ENCODE measurements around the gene SPATS2L. TPM values are rescaled to one million over a fixed set of nuclear protein-coding genes. Genes with fewer than 3 reads are reported as not detected.

Gene SPATS2L
- total and polyA plus RNA-seq, 2 experiments from 2014 or later, result 159 to 202 TPM

DNA sequence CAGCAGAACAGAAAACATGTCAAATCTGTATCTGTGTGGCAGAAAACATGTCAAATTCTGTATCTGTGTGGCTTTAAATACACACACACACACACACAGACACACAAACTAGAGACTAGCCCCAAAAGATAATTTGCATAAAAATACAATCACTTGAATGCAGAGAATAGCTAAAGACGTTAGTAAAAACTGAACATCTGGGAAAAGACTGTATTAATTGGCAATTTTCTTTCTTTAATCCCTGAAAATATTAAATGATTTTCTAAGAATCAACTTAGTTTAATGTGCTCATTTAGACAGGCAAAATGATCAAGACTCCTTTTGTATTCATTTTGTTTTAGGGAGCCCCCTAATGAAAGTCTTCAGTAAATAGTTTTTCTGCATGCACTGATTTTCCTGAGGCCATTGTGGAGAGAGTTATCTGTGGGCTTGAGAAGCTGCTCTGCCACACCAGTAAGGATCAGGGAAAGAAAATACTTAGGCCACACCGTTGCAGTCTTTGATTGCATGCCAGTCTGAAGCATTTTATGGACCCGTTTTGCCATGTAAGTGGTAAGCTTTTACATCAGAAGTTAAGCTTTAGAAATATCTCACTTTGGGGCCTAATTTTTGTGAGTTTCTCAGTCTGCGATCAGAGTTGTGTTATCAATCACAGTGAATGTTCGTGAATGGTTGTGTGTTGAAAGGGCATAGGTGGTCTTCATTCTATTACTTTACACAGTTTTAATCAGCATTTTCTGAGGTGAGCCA, 2.2 kb downstream of the SPATS2L start:
- H3K4me1 ChIP-seq (ENCODE audit: insufficient read depth), result peaks cover 32% of the 10 kb centered on the region
- no peaks in the 10 kb centered on the region for H3K27me3 ChIP-seq
- H2AFZ ChIP-seq, result no peak overlapping the region
- peak overlapping the region; percentile 72 for H3K4me3 ChIP-seq
- peak; percentile 33 for DNase-seq (ENCODE audit: low spot score)
- WGBS (ENCODE audit: low lambda C conversion rate, missing lambda C conversion rate), result 34% methylated on average over 5 of the region's 5 CpGs
- H3K36me3 ChIP-seq (replicated peaks; ENCODE audit: insufficient read depth, low read depth), result no peaks in the 10 kb centered on the region
- H3K4me2 ChIP-seq, result peak overlapping the region; percentile 81
- TF ChIP-seq EZH2 (IDR thresholded peaks at IDR 0.05; ENCODE audit: borderline replicate concordance), result no peak
- no peak for TF ChIP-seq EZH2phosphoT487 (IDR thresholded peaks at IDR 0.05; ENCODE audit: low read depth, severe bottlenecking, unreplicated experiment)
- TF ChIP-seq, protein P1, sequence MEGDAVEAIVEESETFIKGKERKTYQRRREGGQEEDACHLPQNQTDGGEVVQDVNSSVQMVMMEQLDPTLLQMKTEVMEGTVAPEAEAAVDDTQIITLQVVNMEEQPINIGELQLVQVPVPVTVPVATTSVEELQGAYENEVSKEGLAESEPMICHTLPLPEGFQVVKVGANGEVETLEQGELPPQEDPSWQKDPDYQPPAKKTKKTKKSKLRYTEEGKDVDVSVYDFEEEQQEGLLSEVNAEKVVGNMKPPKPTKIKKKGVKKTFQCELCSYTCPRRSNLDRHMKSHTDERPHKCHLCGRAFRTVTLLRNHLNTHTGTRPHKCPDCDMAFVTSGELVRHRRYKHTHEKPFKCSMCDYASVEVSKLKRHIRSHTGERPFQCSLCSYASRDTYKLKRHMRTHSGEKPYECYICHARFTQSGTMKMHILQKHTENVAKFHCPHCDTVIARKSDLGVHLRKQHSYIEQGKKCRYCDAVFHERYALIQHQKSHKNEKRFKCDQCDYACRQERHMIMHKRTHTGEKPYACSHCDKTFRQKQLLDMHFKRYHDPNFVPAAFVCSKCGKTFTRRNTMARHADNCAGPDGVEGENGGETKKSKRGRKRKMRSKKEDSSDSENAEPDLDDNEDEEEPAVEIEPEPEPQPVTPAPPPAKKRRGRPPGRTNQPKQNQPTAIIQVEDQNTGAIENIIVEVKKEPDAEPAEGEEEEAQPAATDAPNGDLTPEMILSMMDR (IDR thresholded peaks at IDR 0.05; ENCODE audit: poor library complexity), result peak; percentile 31
- H3K9me3 ChIP-seq (ENCODE audit: low read depth), result no peaks in the 10 kb centered on the region
- peaks cover 49% of the 10 kb centered on the region for H4K20me1 ChIP-seq (ENCODE audit: insufficient read depth, poor library complexity, severe bottlenecking)
- peak overlapping the region; percentile 97 for H3K27ac ChIP-seq
- peaks cover 76% of the 10 kb centered on the region for H3K79me2 ChIP-seq
- no peaks in the 10 kb centered on the region for H3K9me2 ChIP-seq (replicated peaks; ENCODE audit: insufficient read depth)

DNA sequence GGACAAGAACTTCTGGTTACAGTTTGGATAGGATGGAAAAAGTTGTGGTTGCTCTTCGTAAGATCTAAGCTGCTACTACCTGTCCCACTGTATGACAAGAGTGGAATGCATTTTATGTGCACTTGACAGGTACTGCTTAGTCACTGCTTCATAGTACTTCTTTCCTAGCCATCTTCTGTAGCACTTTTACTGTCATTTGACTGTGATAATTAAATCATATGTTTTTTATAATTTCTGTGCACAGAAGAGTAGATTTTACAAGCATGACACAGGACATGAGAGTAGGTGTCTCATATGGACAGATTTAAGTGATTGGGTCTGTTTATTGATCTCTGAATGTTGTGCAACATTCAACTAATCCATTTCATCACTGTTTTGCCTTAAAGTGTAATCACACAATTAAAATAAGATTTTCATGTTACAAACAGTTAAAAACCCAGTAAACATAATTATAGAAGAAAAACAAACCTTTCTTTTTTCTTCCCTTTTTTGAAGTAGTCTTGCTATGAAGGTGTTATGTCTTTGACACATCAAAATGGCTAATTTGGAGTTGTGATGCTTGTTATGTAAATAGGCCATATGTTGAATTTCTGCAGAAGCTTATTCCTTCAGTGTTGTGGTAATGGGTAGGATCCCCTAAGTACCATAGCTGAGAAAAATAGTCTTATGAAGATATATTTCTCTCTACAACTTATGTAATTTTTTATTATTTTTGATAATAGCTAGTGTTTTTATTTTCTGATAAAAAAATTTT, 3.0 kb downstream of the SPATS2L start:
- WGBS (ENCODE audit: low lambda C conversion rate, missing lambda C conversion rate), result 59% methylated on average over 1 of the region's 1 CpG
- Histone ChIP-seq H2AFZ (no peak overlapping the region), H3K36me3 (replicated peaks; ENCODE audit: insufficient read depth, low read depth) (no peaks in the 10 kb centered on the region), H3K4me2 (peak overlapping the region; percentile 81), H3K9me2 (replicated peaks; ENCODE audit: insufficient read depth) (no peaks in the 10 kb centered on the region), H3K9me3 (ENCODE audit: low read depth) (no peaks in the 10 kb centered on the region), H4K20me1 (ENCODE audit: insufficient read depth, poor library complexity, severe bottlenecking) (peaks cover 56% of the 10 kb centered on the region), H3K4me1 (ENCODE audit: insufficient read depth) (peaks cover 31% of the 10 kb centered on the region), H3K27me3 (no peaks in the 10 kb centered on the region), H3K79me2 (peaks cover 84% of the 10 kb centered on the region), H3K4me3 (peak overlapping the region; percentile 72), H3K27ac (peak overlapping the region; percentile 97)
- no peak for DNase-seq (ENCODE audit: low spot score)
- TF ChIP-seq EZH2phosphoT487 (IDR thresholded peaks at IDR 0.05; ENCODE audit: low read depth, severe bottlenecking, unreplicated experiment) (no peak), EZH2 (IDR thresholded peaks at IDR 0.05; ENCODE audit: borderline replicate concordance) (no peak)
- TF ChIP-seq, protein P1 (IDR thresholded peaks at IDR 0.05; ENCODE audit: poor library complexity), result no peak

DNA sequence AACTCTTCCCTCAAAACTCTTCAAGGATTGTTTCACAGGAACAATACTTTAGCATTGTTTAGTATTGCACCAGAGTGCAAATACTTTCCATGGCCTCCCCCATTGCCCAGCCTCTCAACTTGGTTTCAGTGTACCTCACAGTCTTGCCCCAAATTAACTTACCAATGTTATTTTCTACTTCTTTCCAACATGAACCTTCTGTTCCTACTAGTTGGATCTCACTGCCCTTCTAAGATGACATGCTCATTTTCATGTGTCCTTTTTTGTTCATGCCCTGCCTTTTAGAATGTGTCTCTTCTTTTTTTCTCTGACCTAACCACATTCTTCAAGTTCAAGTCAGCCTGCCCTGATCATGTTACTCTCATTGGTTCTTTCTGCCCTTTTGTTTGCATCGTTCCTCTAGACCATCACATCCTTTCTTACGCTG, 4.1 kb downstream of the SPATS2L start:
- H4K20me1 ChIP-seq (ENCODE audit: insufficient read depth, poor library complexity, severe bottlenecking), result peaks cover 67% of the 10 kb centered on the region
- peak overlapping the region; percentile 8 for H3K27ac ChIP-seq

More for the DNA sequence above, 4.1 kb downstream of the SPATS2L start:
- WGBS (ENCODE audit: low lambda C conversion rate, missing lambda C conversion rate), result 75% methylated on average over 2 of the region's 2 CpGs
- no peak for TF ChIP-seq EZH2phosphoT487 (IDR thresholded peaks at IDR 0.05; ENCODE audit: low read depth, severe bottlenecking, unreplicated experiment)
- TF ChIP-seq, protein P1 (IDR thresholded peaks at IDR 0.05; ENCODE audit: poor library complexity), result no peak
- TF ChIP-seq EZH2 (IDR thresholded peaks at IDR 0.05; ENCODE audit: borderline replicate concordance), result no peak
- Histone ChIP-seq H3K27me3 (no peaks in the 10 kb centered on the region), H2AFZ (no peak overlapping the region), H3K9me2 (replicated peaks; ENCODE audit: insufficient read depth) (no peaks in the 10 kb centered on the region), H3K4me1 (ENCODE audit: insufficient read depth) (peaks cover 20% of the 10 kb centered on the region), H3K36me3 (replicated peaks; ENCODE audit: insufficient read depth, low read depth) (no peaks in the 10 kb centered on the region), H3K4me2 (peak overlapping the region; percentile 81), H3K4me3 (no peak overlapping the region), H3K79me2 (peaks cover 86% of the 10 kb centered on the region), H3K9me3 (ENCODE audit: low read depth) (no peaks in the 10 kb centered on the region)
- no peak for DNase-seq (ENCODE audit: low spot score)
